Right lobe of liver (tissue), 4 donors: Measurements from ENCODE around the gene SLC6A8.

ENCODE experiments used
- POLR2A ChIP-seq: fragments of 450-650 bp; IDR thresholded peaks from one replicate; pipeline ENCODE4 v1.6.1; 2017; ENCODE audit warnings: antibody characterized with exemption, mild to moderate bottlenecking
- TF ChIP-seq, protein P1 (sequence below), 4 donors: fragments of 200-600 bp in 3 of 4; fragments of 450-650 bp in 1 of 4; IDR thresholded peaks; one replicate each; pipeline versions ENCODE4 v1.5.1 to v1.8.0; 2016 to 2022; ENCODE audit warnings: antibody characterized with exemption in 4 of 4, mild to moderate bottlenecking in 2 of 4
- donor health status: DM: no; HTN: no; CAD: no.
- donor health status: DM: no; HTN: no; CAD: no.
- donor health status: DM: no; HTN: yes; CAD: no.

DNA sequence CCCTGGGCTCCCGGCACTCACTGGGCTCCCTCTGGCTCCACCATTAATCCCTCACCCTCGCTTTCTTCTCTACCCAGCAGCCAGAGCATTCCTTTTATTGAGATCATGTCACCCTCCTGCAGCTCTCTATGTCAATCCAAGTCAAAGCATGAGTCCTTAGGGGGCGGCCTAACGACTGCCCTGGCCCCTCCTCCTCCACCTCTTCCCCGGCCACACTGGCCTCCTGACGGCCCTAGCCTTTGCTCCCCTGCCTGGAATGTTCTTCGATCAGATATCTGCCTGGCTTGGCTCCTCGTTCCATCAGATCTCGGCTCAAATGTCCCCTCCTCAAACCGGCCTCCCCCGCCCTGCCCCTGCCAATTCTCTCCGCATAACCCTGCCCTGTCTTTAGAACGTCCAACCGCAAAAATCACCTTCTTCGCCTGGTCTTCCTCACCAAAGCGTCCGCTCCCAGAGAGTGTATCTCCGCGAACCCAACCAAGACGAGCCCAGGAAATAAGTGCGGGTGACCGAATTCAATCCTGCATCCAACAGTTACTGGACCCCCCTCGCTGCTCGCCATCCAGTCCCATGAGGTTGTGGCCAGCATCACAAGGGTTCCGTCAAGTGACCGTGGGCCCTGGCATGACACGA lies 13.4 kb upstream of the SLC6A8 start:
- TF ChIP-seq, protein P1, sequence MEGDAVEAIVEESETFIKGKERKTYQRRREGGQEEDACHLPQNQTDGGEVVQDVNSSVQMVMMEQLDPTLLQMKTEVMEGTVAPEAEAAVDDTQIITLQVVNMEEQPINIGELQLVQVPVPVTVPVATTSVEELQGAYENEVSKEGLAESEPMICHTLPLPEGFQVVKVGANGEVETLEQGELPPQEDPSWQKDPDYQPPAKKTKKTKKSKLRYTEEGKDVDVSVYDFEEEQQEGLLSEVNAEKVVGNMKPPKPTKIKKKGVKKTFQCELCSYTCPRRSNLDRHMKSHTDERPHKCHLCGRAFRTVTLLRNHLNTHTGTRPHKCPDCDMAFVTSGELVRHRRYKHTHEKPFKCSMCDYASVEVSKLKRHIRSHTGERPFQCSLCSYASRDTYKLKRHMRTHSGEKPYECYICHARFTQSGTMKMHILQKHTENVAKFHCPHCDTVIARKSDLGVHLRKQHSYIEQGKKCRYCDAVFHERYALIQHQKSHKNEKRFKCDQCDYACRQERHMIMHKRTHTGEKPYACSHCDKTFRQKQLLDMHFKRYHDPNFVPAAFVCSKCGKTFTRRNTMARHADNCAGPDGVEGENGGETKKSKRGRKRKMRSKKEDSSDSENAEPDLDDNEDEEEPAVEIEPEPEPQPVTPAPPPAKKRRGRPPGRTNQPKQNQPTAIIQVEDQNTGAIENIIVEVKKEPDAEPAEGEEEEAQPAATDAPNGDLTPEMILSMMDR (IDR thresholded peaks at IDR 0.05), result no peak
- no peak for TF ChIP-seq POLR2A
